Keratinocyte (primary cell): ENCODE results near the gene PHF23. TPM values are rescaled to one million over a fixed set of nuclear protein-coding genes. Genes with fewer than 3 reads are reported as not detected.

ENCODE experiments used
- DNase-seq: peaks from one replicate; pipeline ENCODE4 v3.0.0-alpha.2; 2011; ENCODE audit warnings: low read depth, missing footprints, low spot score
- FAIRE-seq: peaks from 2 replicates; lab custom pipeline; 2011; peaks lifted over from hg19 to GRCh38; lab: Jason Lieb, UNC
- H2AFZ ChIP-seq: 2 replicates; pipeline ENCODE4 v1.6.0; 2012; ENCODE audit warnings: low read length, control low read depth, inconsistent platforms; ENCODE audit not compliant: control insufficient read depth
- H3K27ac ChIP-seq: 2 replicates; pipeline ENCODE4 v1.5.1; 2011; ENCODE audit warnings: low read length; ENCODE audit not compliant: control insufficient read depth, insufficient read depth
- H3K27me3 ChIP-seq: 3 replicates; pipeline ENCODE4 v1.6.0; 2011; ENCODE audit warnings: low read length; ENCODE audit not compliant: control insufficient read depth, insufficient read depth; ENCODE audit errors: extremely low read depth
- H3K36me3 ChIP-seq, 2 experiments: 2 replicates in 1 of 2; 3 replicates in 1 of 2; pipeline ENCODE4 v1.5.1; 2011; ENCODE audit warnings: low read length in 2 of 2, mild to moderate bottlenecking in 1 of 2; ENCODE audit not compliant: control insufficient read depth in 2 of 2, insufficient read depth in 2 of 2; ENCODE audit errors: extremely low read depth in 1 of 2
- H3K4me1 ChIP-seq: 3 replicates; pipeline ENCODE4 v1.5.1; 2011; ENCODE audit warnings: low read length; ENCODE audit not compliant: control insufficient read depth, insufficient read depth; ENCODE audit errors: extremely low read depth
- H3K4me2 ChIP-seq: 3 replicates; pipeline ENCODE4 v1.6.0; 2011; ENCODE audit warnings: low read depth, low read length; ENCODE audit not compliant: control insufficient read depth, insufficient read depth; ENCODE audit errors: extremely low read depth
- H3K4me3 ChIP-seq, 3 experiments: fragments of 200-600 bp in 1 of 3; sonication (generic) in 1 of 3; 2 replicates in 2 of 3; 3 replicates in 1 of 3; pipeline ENCODE4 v1.5.1; 2011 to 2016; ENCODE audit warnings: low read length in 3 of 3, mild to moderate bottlenecking in 3 of 3, control low read depth in 2 of 3, inconsistent platforms in 1 of 3, low read depth in 1 of 3, mixed read lengths in 1 of 3, mixed run types in 1 of 3, moderate library complexity in 1 of 3; ENCODE audit not compliant: control insufficient read depth in 2 of 3, insufficient read depth in 2 of 3; ENCODE audit errors: extremely low read depth in 1 of 3
- H3K79me2 ChIP-seq: 2 replicates; pipeline ENCODE4 v1.6.0; 2012; ENCODE audit warnings: low read length; ENCODE audit not compliant: control insufficient read depth, insufficient read depth
- H3K9ac ChIP-seq: 3 replicates; pipeline ENCODE4 v1.6.0; 2011; ENCODE audit warnings: low read length; ENCODE audit not compliant: control insufficient read depth, insufficient read depth; ENCODE audit errors: extremely low read depth
- H3K9me1 ChIP-seq: 3 replicates; pipeline ENCODE4 v1.6.0; 2011; ENCODE audit warnings: low read length; ENCODE audit not compliant: control insufficient read depth, insufficient read depth; ENCODE audit errors: extremely low read depth
- H3K9me3 ChIP-seq: 2 replicates; pipeline ENCODE4 v1.5.1; 2012; ENCODE audit warnings: low read depth, low read length; ENCODE audit not compliant: control insufficient read depth
- H4K20me1 ChIP-seq: 3 replicates; pipeline ENCODE4 v1.6.0; 2011; ENCODE audit warnings: low read length; ENCODE audit not compliant: control insufficient read depth, insufficient read depth; ENCODE audit errors: extremely low read depth
- EZH2 ChIP-seq: IDR thresholded peaks from one replicate; pipeline ENCODE4 v1.6.1; 2012; ENCODE audit warnings: inconsistent platforms, mild to moderate bottlenecking, low read length, moderate library complexity
- dilution Hi-C: fragments of 300-500 bp; cut with MboI; formaldehyde crosslinking; loops from one replicate; pipeline ENCODE4 v1.7.0; 2020; ENCODE audit warnings: low sequenced_read_pairs; ENCODE audit not compliant: extremely low pct_ligation_motif_present
- polyA plus RNA-seq, 5 experiments: library from polyadenylated mRNA; depleted of rRNA in 3 of 5; stranded (reverse) in 3 of 5; stranded (forward) in 1 of 5; unstranded in 1 of 5; fragments of >200 nt; gene quantifications; 1 replicate in 1 of 5; 2 replicates in 3 of 5; 3 replicates in 1 of 5; pipeline versions ENCODE4 v1.2.1 to v1.2.3, GENCODE V29; 2011 to 2012; ENCODE audit warnings: missing spikeins in 2 of 5, low read depth in 1 of 5, low replicate concordance in 1 of 5
- TF ChIP-seq, protein P1 (sequence below), 3 experiments: IDR thresholded peaks in 1 of 3; conservative IDR thresholded peaks in 1 of 3; optimal IDR thresholded peaks in 1 of 3; 2 replicates in 2 of 3; 3 replicates in 1 of 3; pipeline versions ENCODE3 to v1.5.1; 2011; ENCODE audit warnings: low read length in 3 of 3, mild to moderate bottlenecking in 3 of 3, moderate library complexity in 2 of 3, control low read depth in 1 of 3, inconsistent platforms in 1 of 3; ENCODE audit not compliant: insufficient read depth in 2 of 3; ENCODE audit errors: extremely low read depth in 1 of 3

PHF23 gene
- polyA plus RNA-seq, 1 donor (not counting 4 experiments of a cell fraction or from before 2014, with no cell fraction given), result 52.8 TPM

DNA sequence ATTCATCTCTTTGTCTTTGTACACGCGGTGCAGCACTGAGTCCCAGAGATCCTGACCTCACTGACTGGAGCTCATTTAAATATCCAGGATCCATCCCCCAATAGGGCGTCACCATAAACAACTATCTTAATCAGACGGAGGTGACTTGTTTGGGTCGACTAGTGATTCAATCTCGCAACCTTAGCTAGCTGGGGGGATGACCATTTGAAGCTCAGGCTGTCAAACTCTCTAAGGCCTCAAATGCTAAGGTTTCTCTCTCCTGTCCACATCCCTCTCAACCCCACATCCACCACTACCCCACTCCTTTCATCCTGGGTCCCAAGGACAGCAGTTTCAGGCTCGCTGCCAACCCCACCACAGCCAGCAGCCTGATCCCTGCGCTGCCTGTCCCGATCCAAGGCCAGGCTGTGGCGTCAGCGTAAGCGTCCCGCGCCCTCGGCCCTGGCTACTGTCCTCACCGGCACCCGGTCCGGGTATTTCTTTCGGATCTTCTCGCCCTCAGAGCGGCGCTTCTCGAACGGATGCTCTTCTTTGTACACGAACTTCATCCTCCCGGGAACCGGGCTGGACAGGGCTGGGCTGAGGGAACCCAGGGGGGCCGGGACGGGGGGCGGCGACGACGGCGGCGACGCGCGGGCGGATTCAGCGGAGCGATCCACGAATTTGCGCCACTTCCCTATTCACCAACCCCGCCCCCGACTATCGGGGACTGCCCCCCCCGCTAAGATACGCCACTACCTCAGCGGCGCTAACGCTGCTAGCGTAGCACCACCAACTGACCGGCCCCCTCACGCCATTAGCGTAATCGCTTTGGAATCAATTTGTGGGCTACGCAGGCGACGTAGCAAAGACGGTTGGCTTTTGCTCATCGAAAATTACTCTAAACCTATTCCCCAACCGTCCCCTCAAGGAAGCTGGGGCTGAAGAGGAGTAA, 2.8 kb upstream of the PHF23 start, which contains the start of gene GABARAP:
TSS of gene GABARAP (minus strand) at position 667 of the 934 bp plus-strand sequence. CDS start at position 548, 119 bp downstream.
- H3K9ac ChIP-seq, result peak within 1 kb of the TSS; percentile 96
- H3K36me3 ChIP-seq, result peaks cover 22 to 24% of the 10 kb centered on the region in 2 experiments
- no peaks in the 10 kb centered on the region for H3K9me1 ChIP-seq
- no peaks in the 10 kb centered on the region for H3K27me3 ChIP-seq
- TF ChIP-seq, protein P1, sequence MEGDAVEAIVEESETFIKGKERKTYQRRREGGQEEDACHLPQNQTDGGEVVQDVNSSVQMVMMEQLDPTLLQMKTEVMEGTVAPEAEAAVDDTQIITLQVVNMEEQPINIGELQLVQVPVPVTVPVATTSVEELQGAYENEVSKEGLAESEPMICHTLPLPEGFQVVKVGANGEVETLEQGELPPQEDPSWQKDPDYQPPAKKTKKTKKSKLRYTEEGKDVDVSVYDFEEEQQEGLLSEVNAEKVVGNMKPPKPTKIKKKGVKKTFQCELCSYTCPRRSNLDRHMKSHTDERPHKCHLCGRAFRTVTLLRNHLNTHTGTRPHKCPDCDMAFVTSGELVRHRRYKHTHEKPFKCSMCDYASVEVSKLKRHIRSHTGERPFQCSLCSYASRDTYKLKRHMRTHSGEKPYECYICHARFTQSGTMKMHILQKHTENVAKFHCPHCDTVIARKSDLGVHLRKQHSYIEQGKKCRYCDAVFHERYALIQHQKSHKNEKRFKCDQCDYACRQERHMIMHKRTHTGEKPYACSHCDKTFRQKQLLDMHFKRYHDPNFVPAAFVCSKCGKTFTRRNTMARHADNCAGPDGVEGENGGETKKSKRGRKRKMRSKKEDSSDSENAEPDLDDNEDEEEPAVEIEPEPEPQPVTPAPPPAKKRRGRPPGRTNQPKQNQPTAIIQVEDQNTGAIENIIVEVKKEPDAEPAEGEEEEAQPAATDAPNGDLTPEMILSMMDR (optimal IDR thresholded peaks at IDR 0.05 in 1 of 3, IDR thresholded peaks at IDR 0.05 in 1 of 3, conservative IDR thresholded peaks at IDR 0.05 in 1 of 3; ENCODE audit: extremely low read depth in 1 of 3, insufficient read depth in 2 of 3, low read length in 3 of 3), result peak in 1 of 3 experiments; percentile 1
- TF ChIP-seq EZH2, result no peak
- peak within 1 kb of the TSS; percentile 68 to 90 (median 69) for H3K4me3 ChIP-seq
- H3K4me2 ChIP-seq, result peak within 1 kb of the TSS; percentile 95
- peak within 1 kb of the TSS; percentile 99 for H3K27ac ChIP-seq
- dilution Hi-C loops, result no loop called here
- H3K79me2 ChIP-seq, result peaks cover 31% of the 10 kb centered on the region
- FAIRE-seq, result peak; percentile 26
- no peak for DNase-seq
- H3K4me1 ChIP-seq, result peaks cover 25% of the 10 kb centered on the region
- no peaks in the 10 kb centered on the region for H4K20me1 ChIP-seq
- H3K9me3 ChIP-seq, result no peaks in the 10 kb centered on the region
- peak within 1 kb of the TSS; percentile 72 for H2AFZ ChIP-seq

- peak; percentile 46 for FAIRE-seq
- H3K27me3 ChIP-seq, result no peaks in the 10 kb centered on the region
- H3K27ac ChIP-seq, result peak overlapping the region; percentile 99
- H3K9me1 ChIP-seq, result no peaks in the 10 kb centered on the region
- H3K79me2 ChIP-seq, result peaks cover 35% of the 10 kb centered on the region
- dilution Hi-C loops, result no loop called here
- no peaks in the 10 kb centered on the region for H4K20me1 ChIP-seq
- peaks cover 20 to 23% of the 10 kb centered on the region in 2 experiments for H3K36me3 ChIP-seq
- H3K4me2 ChIP-seq, result peak overlapping the region; percentile 95
- TF ChIP-seq, protein P1 (optimal IDR thresholded peaks at IDR 0.05 in 1 of 3, IDR thresholded peaks at IDR 0.05 in 1 of 3, conservative IDR thresholded peaks at IDR 0.05 in 1 of 3; ENCODE audit: extremely low read depth in 1 of 3, insufficient read depth in 2 of 3, low read length in 3 of 3), result no peak
- TF ChIP-seq EZH2, result no peak
- no peak for DNase-seq
- peaks cover 25% of the 10 kb centered on the region for H3K4me1 ChIP-seq
- H2AFZ ChIP-seq, result no peak overlapping the region
- H3K9ac ChIP-seq, result peak overlapping the region; percentile 96
- H3K9me3 ChIP-seq, result no peaks in the 10 kb centered on the region
- peak overlapping the region; percentile 68 to 90 (median 69) for H3K4me3 ChIP-seq
These were observed 2.0 kb upstream of the PHF23 start for GRCh38 chr17:7241090-7241733.
